OCI-LY1 (cell line): ENCODE results near the gene PLEKHA7.

Experiments
- H2AFZ ChIP-seq: fragments of 200-600 bp; sonication (generic), shearing (Covaris generic); 2 replicates; pipeline ENCODE4 v1.6.0; 2014; ENCODE audit warnings: antibody characterized with exemption, mild to moderate bottlenecking, low read length
- H3F3A ChIP-seq: fragments of 200-600 bp; sonication (generic), shearing (Covaris generic); 2 replicates; pipeline ENCODE4 v1.6.0; 2014; ENCODE audit warnings: mild to moderate bottlenecking, antibody characterized with exemption, low read length, moderate library complexity; ENCODE audit not compliant: insufficient read depth
- H3K27ac ChIP-seq: fragments of 200-600 bp; sonication (generic); 2 replicates; pipeline ENCODE4 v1.5.1; 2014; ENCODE audit warnings: low read length, mixed run types, mild to moderate bottlenecking, low read depth; ENCODE audit not compliant: poor library complexity, severe bottlenecking
- H3K27me3 ChIP-seq: fragments of 200-600 bp; sonication (generic); 2 replicates; pipeline ENCODE4 v1.6.0; 2014; ENCODE audit warnings: antibody characterized with exemption, mild to moderate bottlenecking, low read length, moderate library complexity; ENCODE audit not compliant: insufficient read depth
- H3K36me3 ChIP-seq: fragments of 200-600 bp; sonication (generic); 2 replicates; pipeline ENCODE4 v1.6.1; 2014; ENCODE audit warnings: mild to moderate bottlenecking, antibody characterized with exemption, low read length, moderate library complexity, mixed read lengths; ENCODE audit not compliant: insufficient read depth
- H3K4me1 ChIP-seq: fragments of 200-600 bp; sonication (generic); 2 replicates; pipeline ENCODE4 v1.5.1; 2014; ENCODE audit warnings: mild to moderate bottlenecking, low read length, moderate library complexity; ENCODE audit not compliant: insufficient read depth, severe bottlenecking
- H3K4me2 ChIP-seq: fragments of 200-600 bp; sonication (generic), shearing (Covaris generic); 2 replicates; pipeline ENCODE4 v1.6.1; 2014; ENCODE audit warnings: low read length
- H3K4me3 ChIP-seq: fragments of 200-600 bp; sonication (generic); 2 replicates; pipeline ENCODE4 v1.5.1; 2014; ENCODE audit warnings: low read length, low read depth, mild to moderate bottlenecking, mixed read lengths; ENCODE audit not compliant: poor library complexity, severe bottlenecking
- H3K79me2 ChIP-seq: fragments of 200-600 bp; shearing (Covaris generic); 2 replicates; pipeline ENCODE4 v1.6.1; 2016; ENCODE audit warnings: mixed run types, low read length, mixed read lengths; ENCODE audit not compliant: insufficient read depth
- H3K9ac ChIP-seq: fragments of 200-600 bp; sonication (generic), shearing (Covaris generic); 2 replicates; pipeline ENCODE4 v1.6.1; 2014; ENCODE audit warnings: mild to moderate bottlenecking, low read length, mixed read lengths
- H3K9me2 ChIP-seq: fragments of 200-600 bp; sonication (generic), shearing (Covaris generic); 2 replicates; pipeline ENCODE4 v1.6.1; 2014; ENCODE audit warnings: low read depth, mild to moderate bottlenecking, low read length, mixed read lengths
- H3K9me3 ChIP-seq: fragments of 200-600 bp; shearing (Covaris generic); 2 replicates; pipeline ENCODE4 v1.6.1; 2014; ENCODE audit warnings: low read length, mixed read lengths
- H4K20me1 ChIP-seq: fragments of 200-600 bp; sonication (generic), shearing (Covaris generic); 2 replicates; pipeline ENCODE4 v1.6.0; 2016; ENCODE audit warnings: mild to moderate bottlenecking, low read length; ENCODE audit not compliant: insufficient read depth
- CTCF ChIP-seq: fragments of 200-600 bp; sonication (generic), shearing (Covaris generic); IDR thresholded peaks from 2 replicates; pipeline ENCODE4 v1.5.1; 2017; ENCODE audit warnings: mild to moderate bottlenecking, antibody characterized with exemption, low read length, moderate library complexity, mixed read lengths
- EZH2 ChIP-seq: fragments of 200-600 bp; sonication (generic), shearing (Covaris generic); IDR thresholded peaks from 2 replicates; pipeline ENCODE4 v1.8.0; 2017; ENCODE audit warnings: borderline replicate concordance, mixed run types, mild to moderate bottlenecking, antibody characterized with exemption, low read length, moderate library complexity, mixed read lengths

PLEKHA7 gene

GRCh38 chr11:16767137-16767536 lies 247.1 kb downstream of the PLEKHA7 start:
- H3K9ac ChIP-seq, result no peak overlapping the region
- TF ChIP-seq CTCF (no peak), EZH2 (no peak)

GRCh38 chr11:16764888-16765287 lies 249.3 kb downstream of the PLEKHA7 start:
- Histone ChIP-seq H3K9ac (no peak overlapping the region), H3K4me2 (no peak overlapping the region), H3K9me3 (no peaks in the 10 kb centered on the region), H3K9me2 (no peaks in the 10 kb centered on the region), H3F3A (no peaks in the 10 kb centered on the region), H3K27ac (no peak overlapping the region), H3K4me3 (no peak overlapping the region), H3K4me1 (no peaks in the 10 kb centered on the region), H3K79me2 (no peaks in the 10 kb centered on the region), H3K36me3 (no peaks in the 10 kb centered on the region), H2AFZ (no peak overlapping the region), H4K20me1 (no peaks in the 10 kb centered on the region), H3K27me3 (no peaks in the 10 kb centered on the region)
- TF ChIP-seq EZH2 (no peak), CTCF (no peak)

More at GRCh38 chr11:16767137-16767536, 247.1 kb downstream of the PLEKHA7 start:
- Histone ChIP-seq H3K9me2 (no peaks in the 10 kb centered on the region), H3K36me3 (no peaks in the 10 kb centered on the region), H4K20me1 (no peaks in the 10 kb centered on the region), H3K27ac (no peak overlapping the region), H3K9me3 (no peaks in the 10 kb centered on the region), H3K4me3 (no peak overlapping the region), H3F3A (no peaks in the 10 kb centered on the region), H3K79me2 (no peaks in the 10 kb centered on the region), H2AFZ (no peak overlapping the region), H3K4me2 (no peak overlapping the region), H3K27me3 (no peaks in the 10 kb centered on the region), H3K4me1 (no peaks in the 10 kb centered on the region)

- Histone ChIP-seq H3K79me2 (no peaks in the 10 kb centered on the region), H4K20me1 (no peaks in the 10 kb centered on the region), H3K27me3 (no peaks in the 10 kb centered on the region), H2AFZ (no peak overlapping the region), H3K4me2 (no peak overlapping the region), H3F3A (no peaks in the 10 kb centered on the region), H3K9ac (no peak overlapping the region), H3K27ac (no peak overlapping the region), H3K4me1 (no peaks in the 10 kb centered on the region), H3K36me3 (peaks cover under 1% of the 10 kb centered on the region; the same call in 1 of the 2 replicates), H3K9me2 (no peaks in the 10 kb centered on the region), H3K9me3 (no peaks in the 10 kb centered on the region), H3K4me3 (no peak overlapping the region)
- no peak for TF ChIP-seq CTCF
- no peak for TF ChIP-seq EZH2
Observed at GRCh38 chr11:16763746-16764145, 250.5 kb downstream of the PLEKHA7 start.
